Smooth muscle cell (in vitro differentiated cells): Measurements from ENCODE around the gene C1orf94. TPM values are rescaled to one million over a fixed set of nuclear protein-coding genes. Genes with fewer than 3 reads are reported as not detected.

Source experiments
- DNase-seq: peaks from one replicate; lab custom pipeline; 2025; ENCODE audit not compliant: unreplicated experiment; lab: John Stamatoyannopoulos, UW
- H2AFZ ChIP-seq: fragments of 200-600 bp; sonication (generic); 2 replicates; pipeline ENCODE4 v1.6.0; 2016; ENCODE audit warnings: antibody characterized with exemption, low read depth, mild to moderate bottlenecking
- H3F3A ChIP-seq: fragments of 200-600 bp; sonication (generic); 2 replicates; pipeline ENCODE4 v1.6.0; 2017; ENCODE audit warnings: antibody characterized with exemption, low read depth
- H3K27ac ChIP-seq: fragments of 200-600 bp; sonication (generic); 2 replicates; pipeline ENCODE4 v1.5.1; 2016; ENCODE audit warnings: low read depth, mild to moderate bottlenecking
- H3K27me3 ChIP-seq: fragments of 200-600 bp; sonication (generic); 2 replicates; pipeline ENCODE4 v1.6.1; 2016; ENCODE audit warnings: low read depth, mild to moderate bottlenecking
- H3K36me3 ChIP-seq: fragments of 200-600 bp; sonication (generic); 2 replicates; pipeline ENCODE4 v1.5.1; 2016; ENCODE audit warnings: low read depth
- H3K4me1 ChIP-seq: fragments of 200-600 bp; sonication (generic); 2 replicates; pipeline ENCODE4 v1.5.1; 2016; ENCODE audit warnings: low read depth
- H3K4me2 ChIP-seq: fragments of 200-600 bp; sonication (generic); 2 replicates; pipeline ENCODE4 v1.6.0; 2016; ENCODE audit warnings: mild to moderate bottlenecking
- H3K4me3 ChIP-seq: fragments of 200-600 bp; sonication (generic); 2 replicates; pipeline ENCODE4 v1.5.1; 2016; ENCODE audit warnings: mild to moderate bottlenecking
- H3K79me2 ChIP-seq: fragments of 200-600 bp; sonication (generic); 2 replicates; pipeline ENCODE4 v1.6.0; 2016; ENCODE audit warnings: low read depth, mild to moderate bottlenecking
- H3K9ac ChIP-seq: fragments of 200-600 bp; sonication (generic); 2 replicates; pipeline ENCODE4 v1.6.0; 2016; ENCODE audit warnings: low read depth
- H3K9me3 ChIP-seq: fragments of 200-600 bp; sonication (generic); replicated peaks from 2 replicates; pipeline ENCODE4 v1.5.1; 2016; ENCODE audit warnings: low read depth
- H4K20me1 ChIP-seq: fragments of 200-600 bp; sonication (generic); 2 replicates; pipeline ENCODE4 v1.6.0; 2016; ENCODE audit warnings: low read depth
- CTCF ChIP-seq: fragments of 200-600 bp; sonication (generic); IDR thresholded peaks from 2 replicates; pipeline ENCODE4 v1.5.1; 2017; ENCODE audit warnings: borderline replicate concordance, mild to moderate bottlenecking, antibody characterized with exemption; ENCODE audit not compliant: insufficient read depth, poor library complexity, severe bottlenecking
- WGBS: methylation state at CpG from one replicate; pipeline ENCODE4 v1.1.7; 2016; ENCODE audit warnings: low lambda C conversion rate; 5-methylcytosine and 5-hydroxymethylcytosine counted together
- polyA plus RNA-seq: library from polyadenylated mRNA; unstranded; fragments of >200 nt; fragmentation: Nextera tagmentation; extraction: Ambion mirVana; gene quantifications from 2 replicates; pipeline ENCODE4 v1.2.1, GENCODE V29; 2016
- total RNA-seq: library from RNA; depleted of rRNA; stranded (reverse); fragments of >200 nt; gene quantifications from 2 replicates; pipeline ENCODE4 v1.2.3, GENCODE V29; 2014

Gene C1orf94
- total and polyA plus RNA-seq, 2 experiments from 2014 or later: not detected

- TF ChIP-seq CTCF: no peak
- H3F3A ChIP-seq: no peaks in the 10 kb centered on the region
- H3K79me2 ChIP-seq: no peaks in the 10 kb centered on the region
- no peak for DNase-seq
- H3K27me3 ChIP-seq: peaks cover 8% of the 10 kb centered on the region
- H3K4me1 ChIP-seq: no peaks in the 10 kb centered on the region
- WGBS: 19% methylated on average over 3 of the region's 3 CpGs
- no peak overlapping the region for H2AFZ ChIP-seq
- H3K4me3 ChIP-seq: no peak overlapping the region
- no peaks in the 10 kb centered on the region for H3K36me3 ChIP-seq
- no peaks in the 10 kb centered on the region for H3K9me3 ChIP-seq
- no peak overlapping the region for H3K9ac ChIP-seq
- no peak overlapping the region for H3K27ac ChIP-seq
- no peaks in the 10 kb centered on the region for H4K20me1 ChIP-seq
- no peak overlapping the region for H3K4me2 ChIP-seq
Measured at GRCh38 chr1:34192621-34193020, 15.9 kb downstream of the C1orf94 start.

GRCh38 chr1:34199927-34200326, 23.2 kb downstream of the C1orf94 start:
- no peak for DNase-seq
- H3K9ac ChIP-seq: no peak overlapping the region
- H3K4me3 ChIP-seq: no peak overlapping the region
- H2AFZ ChIP-seq: no peak overlapping the region
- no peaks in the 10 kb centered on the region for H3K36me3 ChIP-seq
- H3K27ac ChIP-seq: no peak overlapping the region
- no peaks in the 10 kb centered on the region for H3F3A ChIP-seq
- H3K9me3 ChIP-seq: no peaks in the 10 kb centered on the region
- no peak overlapping the region for H3K4me2 ChIP-seq
- no peaks in the 10 kb centered on the region for H3K4me1 ChIP-seq
- H3K27me3 ChIP-seq: peaks cover 7% of the 10 kb centered on the region
- TF ChIP-seq CTCF: no peak
- H3K79me2 ChIP-seq: no peaks in the 10 kb centered on the region
- WGBS: 71% methylated on average over 1 of the region's 1 CpG
- no peaks in the 10 kb centered on the region for H4K20me1 ChIP-seq

DNA sequence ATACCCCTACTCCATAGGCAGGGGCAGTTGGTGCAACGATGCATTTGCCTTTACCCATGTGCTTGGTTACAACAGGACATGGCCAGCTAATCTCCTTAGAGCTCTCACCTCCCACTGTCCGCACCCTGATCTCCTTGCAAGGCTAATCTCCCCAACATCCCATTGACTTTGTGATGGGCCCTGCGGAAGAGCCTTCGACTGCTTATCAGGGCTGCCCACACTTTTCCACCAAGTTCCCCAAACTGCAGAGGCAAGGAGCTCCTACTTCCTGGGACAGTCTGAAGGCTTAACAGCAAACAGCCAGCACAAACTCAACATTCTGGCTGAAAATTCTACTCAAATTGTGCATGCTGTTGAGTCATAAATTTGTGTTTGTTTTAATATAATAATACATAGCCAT, 36.0 kb downstream of the C1orf94 start:
- no peaks in the 10 kb centered on the region for H3K9me3 ChIP-seq
- 85% methylated on average over 4 of the region's 4 CpGs for WGBS
- H3K79me2 ChIP-seq: no peaks in the 10 kb centered on the region
- H4K20me1 ChIP-seq: no peaks in the 10 kb centered on the region
- H2AFZ ChIP-seq: no peak overlapping the region
- H3K27ac ChIP-seq: no peak overlapping the region
- H3K4me1 ChIP-seq: no peaks in the 10 kb centered on the region
- H3K4me2 ChIP-seq: no peak overlapping the region
- DNase-seq: no peak
- no peak overlapping the region for H3K9ac ChIP-seq
- no peaks in the 10 kb centered on the region for H3K27me3 ChIP-seq
- no peak overlapping the region for H3K4me3 ChIP-seq
- no peak for TF ChIP-seq CTCF
- H3K36me3 ChIP-seq: no peaks in the 10 kb centered on the region
- H3F3A ChIP-seq: no peaks in the 10 kb centered on the region

DNA sequence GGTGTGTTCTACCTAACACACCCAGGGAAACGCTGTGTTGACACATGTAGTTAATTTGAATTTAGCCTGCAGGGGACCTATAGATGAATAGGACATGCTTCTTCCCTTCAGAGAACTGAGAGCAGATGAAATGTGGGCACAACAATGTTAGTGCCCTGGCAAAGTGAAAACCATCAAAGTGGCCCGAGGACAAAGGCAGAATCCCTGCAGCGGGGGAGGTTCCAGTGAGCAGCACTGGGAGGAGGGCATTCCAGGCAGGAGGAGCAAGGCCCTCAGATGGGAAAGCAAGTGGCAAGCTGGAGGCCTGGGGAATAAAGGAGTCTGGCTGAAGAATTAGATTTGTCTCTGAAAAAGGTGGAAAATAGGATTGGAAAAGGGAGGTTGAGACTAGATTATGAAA, 37.2 kb downstream of the C1orf94 start:
- WGBS: 74% methylated on average over 3 of the region's 3 CpGs
- H3K9ac ChIP-seq: no peak overlapping the region
- H3K27ac ChIP-seq: no peak overlapping the region
- no peaks in the 10 kb centered on the region for H3K27me3 ChIP-seq
- no peaks in the 10 kb centered on the region for H3K9me3 ChIP-seq
- no peak for TF ChIP-seq CTCF
- DNase-seq: no peak
- no peaks in the 10 kb centered on the region for H3F3A ChIP-seq
- H3K4me3 ChIP-seq: no peak overlapping the region
- no peaks in the 10 kb centered on the region for H3K79me2 ChIP-seq
- no peak overlapping the region for H2AFZ ChIP-seq
- H3K4me2 ChIP-seq: no peak overlapping the region
- H4K20me1 ChIP-seq: no peaks in the 10 kb centered on the region
- H3K36me3 ChIP-seq: no peaks in the 10 kb centered on the region
- no peaks in the 10 kb centered on the region for H3K4me1 ChIP-seq
